GM19452 (cell line): ENCODE results near the gene OR5T1.

Experiments
- ATAC-seq: cut with Tn5 transposase; IDR thresholded peaks from one replicate; pipeline ENCODE4 v1.9.1; 2021; ENCODE audit not compliant: unreplicated experiment

Gene OR5T1

DNA sequence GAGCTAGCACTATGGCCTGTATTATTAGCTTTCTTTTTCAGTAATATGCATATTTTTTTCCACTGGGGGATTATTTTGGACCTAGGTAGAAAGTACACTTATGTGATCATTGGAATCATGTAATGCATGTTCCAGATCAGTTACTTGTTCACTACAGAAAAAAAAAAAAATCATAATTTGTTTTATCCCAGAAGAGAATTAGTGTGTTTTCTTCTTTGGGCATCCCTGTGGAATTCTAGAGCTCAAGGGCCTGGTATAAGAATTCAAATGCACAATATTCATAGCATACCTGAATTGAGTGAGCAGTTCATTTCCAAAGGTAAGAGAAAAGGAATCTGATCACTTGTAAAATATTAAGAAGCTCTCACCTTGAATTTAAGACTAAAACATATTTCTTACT is at the start of gene OR5T1:
TSS of gene OR5T1 (plus strand) at position 301 of the 400 bp plus-strand sequence. CDS start 1,485 bp downstream, outside the sequence.
- no peak for ATAC-seq

DNA sequence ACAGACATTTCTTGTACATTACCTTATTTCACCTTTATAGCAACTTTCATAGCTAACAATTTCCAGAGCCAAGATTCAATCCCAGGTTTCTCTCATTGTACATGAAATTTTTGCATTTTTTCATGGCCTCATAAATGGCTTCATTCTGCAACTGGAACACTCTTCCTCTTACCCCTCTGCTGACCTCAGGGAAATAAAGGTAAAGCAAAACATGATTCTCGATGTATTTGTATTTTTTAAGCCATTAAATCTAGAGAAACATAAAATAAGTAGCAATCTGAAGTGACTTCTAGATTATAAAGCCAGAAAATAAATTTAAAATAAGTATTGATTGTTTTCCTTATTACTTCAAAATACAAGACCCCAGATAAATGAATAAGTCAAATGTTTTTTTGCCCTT is 39.8 kb upstream of the OR5T1 start, which contains the start of gene OR5T2:
TSS of gene OR5T2 (minus strand) at position 101 of the 400 bp plus-strand sequence. CDS start 1,193 bp downstream, outside the sequence.
- ATAC-seq, result no peak

DNA sequence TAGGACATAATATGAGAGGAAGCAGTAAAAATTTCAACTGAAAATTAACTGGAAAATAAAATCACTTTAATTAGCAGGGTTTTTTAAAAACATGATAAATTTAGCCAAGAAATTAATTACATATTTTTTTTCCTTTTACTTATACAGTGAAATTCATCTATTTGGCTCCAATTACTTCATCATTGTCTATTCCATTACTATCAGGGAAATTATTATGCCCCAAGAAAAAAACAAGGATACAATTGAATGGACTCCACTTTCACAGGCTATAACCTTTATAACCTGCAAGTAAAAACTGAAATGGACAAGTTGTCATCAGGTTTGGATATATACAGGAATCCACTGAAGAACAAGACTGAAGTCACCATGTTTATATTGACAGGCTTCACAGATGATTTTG is 22.0 kb upstream of the OR5T1 start, which contains the start of gene OR5T3:
TSS of gene OR5T3 (plus strand) at position 301 of the 400 bp plus-strand sequence. CDS start at position 301, 0 bp downstream.
- no peak for ATAC-seq

DNA sequence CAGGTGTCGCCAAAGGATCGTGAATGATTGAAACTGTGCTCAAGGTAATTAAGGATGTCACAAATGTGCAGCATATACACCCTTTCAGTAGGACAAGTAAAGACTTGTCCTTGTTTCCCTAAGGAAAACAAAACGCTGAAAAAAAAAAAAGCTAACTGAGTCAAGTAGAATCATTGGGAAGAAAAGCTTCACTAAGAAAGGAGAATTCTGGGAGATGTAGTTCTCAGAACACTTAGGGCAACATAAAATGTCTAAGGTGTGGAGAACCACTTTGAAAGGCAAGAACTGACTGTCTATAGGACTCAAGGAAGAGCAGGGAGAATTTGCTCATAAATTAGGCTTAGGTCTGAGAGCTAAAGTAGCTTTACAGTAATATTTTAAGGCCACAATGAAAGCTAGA is 2.9 kb upstream of the OR5T1 start:
- no peak for ATAC-seq

DNA sequence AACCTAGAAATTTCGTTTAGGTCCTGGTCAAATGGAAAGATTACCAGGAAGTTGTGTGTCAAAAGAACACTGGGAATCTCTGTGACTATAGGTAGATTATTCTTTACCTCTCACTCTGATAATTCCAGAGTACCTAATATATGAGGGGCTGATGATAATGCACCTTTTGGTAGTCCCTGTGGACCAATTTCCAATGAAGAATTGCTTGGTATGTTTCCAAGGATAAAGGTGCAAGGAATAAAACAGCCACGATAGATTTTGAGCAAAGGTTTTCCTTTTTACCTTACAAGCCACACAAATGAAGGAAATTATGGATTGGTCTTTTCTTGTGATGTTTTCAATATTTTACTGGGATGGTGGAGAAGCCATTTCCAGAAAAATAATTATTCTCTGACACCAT is 18.2 kb downstream of the OR5T1 start, which contains the start of gene OR8H1:
TSS of gene OR8H1 (minus strand) at position 101 of the 400 bp plus-strand sequence. CDS start 1,192 bp downstream, outside the sequence.
- ATAC-seq, result no peak

DNA sequence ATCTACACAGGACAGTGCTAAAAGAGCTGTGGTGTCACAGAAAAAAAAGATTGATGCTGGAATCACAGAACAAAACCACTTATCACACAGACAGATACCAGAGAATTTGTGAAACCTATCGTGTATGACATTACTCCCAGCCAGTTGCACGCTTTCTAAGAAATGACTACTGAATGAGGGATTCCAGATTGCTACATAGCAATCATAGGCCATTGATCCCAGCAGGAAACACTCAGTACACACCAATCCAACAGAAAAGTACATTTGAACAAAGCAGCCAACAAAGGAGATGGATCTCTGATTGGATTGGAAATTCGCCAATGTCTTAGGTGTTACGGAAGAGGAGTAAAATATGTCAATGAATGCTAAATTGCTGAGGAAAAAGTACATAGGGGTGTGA is 22.9 kb downstream of the OR5T1 start:
- ATAC-seq, result no peak

DNA sequence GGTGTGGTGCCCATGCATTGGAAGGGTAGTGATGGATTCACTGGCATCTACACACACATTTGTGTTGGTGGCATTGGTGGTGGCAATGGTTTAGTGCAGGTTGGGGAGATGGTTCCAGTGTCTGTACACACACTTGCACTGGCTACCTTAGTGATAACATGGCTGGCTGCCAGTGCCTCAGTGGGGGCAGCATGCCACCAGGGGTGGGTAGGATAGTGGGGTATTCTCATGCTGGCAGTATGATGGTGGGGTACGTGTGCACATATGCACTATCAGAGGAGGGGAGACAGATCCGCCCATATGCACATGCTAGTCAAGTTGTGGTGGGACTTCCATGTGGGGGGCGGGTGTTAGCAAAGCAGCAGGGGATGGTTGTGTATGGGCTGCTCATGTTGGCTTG is 33.9 kb downstream of the OR5T1 start:
- ATAC-seq, result no peak

DNA sequence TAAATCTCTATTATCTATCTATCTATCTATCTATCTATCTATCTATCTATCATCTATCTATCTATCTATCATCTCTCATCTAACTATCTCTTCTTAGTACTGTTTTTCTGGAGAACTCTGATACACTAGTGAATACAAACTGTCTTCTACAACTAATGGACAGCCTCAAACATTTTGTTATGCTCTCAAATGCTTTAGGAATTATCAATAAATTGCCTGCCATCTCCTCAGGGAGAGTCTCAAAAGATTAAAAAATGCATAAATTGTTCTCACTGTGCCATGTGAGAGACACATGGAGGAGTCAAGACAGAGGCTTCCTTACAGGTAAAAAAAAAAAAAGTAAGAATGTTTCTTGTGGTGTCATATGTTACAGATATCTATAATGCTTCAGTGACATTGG is 40.9 kb downstream of the OR5T1 start, which contains the start of gene OR8K3:
TSS of gene OR8K3 (plus strand) at position 301 of the 400 bp plus-strand sequence. CDS start 3,163 bp downstream, outside the sequence.
- ATAC-seq, result no peak
